Upper lobe of right lung (tissue), 1 donor: ENCODE results near the gene GPBAR1. TPM values are rescaled to one million over a fixed set of nuclear protein-coding genes. Genes with fewer than 3 reads are reported as not detected.
A peak's percentile ranks its signal among the peaks of the same experiment; 100 is the strongest.

Source experiments
- ATAC-seq: fragments of 200-7000 bp; cut with Tn5 transposase; one replicate; pipeline ENCODE4 v1.9.1; 2020; ENCODE audit warnings: mild to moderate bottlenecking, moderate library complexity
- DNase-seq: peaks from one replicate; pipeline ENCODE4 v3.0.0-alpha.2; 2020
- H3K27ac ChIP-seq: fragments of 200-600 bp; one replicate; pipeline ENCODE4 v1.8.0; 2022
- H3K27me3 ChIP-seq: fragments of 200-600 bp; one replicate; pipeline ENCODE4 v1.8.0; 2022; ENCODE audit warnings: mild to moderate bottlenecking
- H3K36me3 ChIP-seq: fragments of 200-600 bp; one replicate; pipeline ENCODE4 v1.8.0; 2022
- H3K4me1 ChIP-seq: fragments of 200-600 bp; one replicate; pipeline ENCODE4 v1.8.0; 2022
- H3K4me3 ChIP-seq: fragments of 200-600 bp; one replicate; pipeline ENCODE4 v1.8.0; 2022; ENCODE audit warnings: mild to moderate bottlenecking
- H3K9me3 ChIP-seq: fragments of 200-600 bp; one replicate; pipeline ENCODE4 v1.8.0; 2022
- CTCF ChIP-seq: fragments of 200-600 bp; IDR thresholded peaks from one replicate; pipeline ENCODE4 v1.8.0; 2022; ENCODE audit warnings: antibody characterized with exemption
- intact Hi-C: fragments of 100-400 bp; cut with DNase I; formaldehyde crosslinking; loops from one replicate; pipeline ENCODE4 v1.11.0; 2022
- total RNA-seq: library from RNA; stranded (reverse); fragmentation: NEBNext Ultra II Directional; extraction: Animal tissue kit (Norgen Biotek cat#: 25700); gene quantifications from one replicate; pipeline ENCODE4 v1.2.1, GENCODE V29; 2021
- donor health status: DM: no; HTN: yes; CAD: no; lungs with severe emphysema.

GPBAR1 gene
- total RNA-seq, 1 donor from 2014 or later: 2.6 TPM

- Histone ChIP-seq H3K4me3 (no peak overlapping the region), H3K27ac (peak overlapping the region; percentile 80), H3K4me1 (peaks cover 51% of the 10 kb centered on the region), H3K9me3 (no peaks in the 10 kb centered on the region), H3K27me3 (no peaks in the 10 kb centered on the region), H3K36me3 (peaks cover 72% of the 10 kb centered on the region)
- ATAC-seq: peak; percentile 34
- intact Hi-C loops: no loop called here
- no peak for DNase-seq
- no peak for TF ChIP-seq CTCF
Measured at GRCh38 chr2:218281449-218281848, 20.6 kb downstream of the GPBAR1 start.

GRCh38 chr2:218282173-218282991 lies 21.6 kb downstream of the GPBAR1 start:
- no peak for TF ChIP-seq CTCF
- Histone ChIP-seq H3K9me3 (no peaks in the 10 kb centered on the region), H3K4me1 (peaks cover 59% of the 10 kb centered on the region), H3K4me3 (no peak overlapping the region), H3K36me3 (peaks cover 63% of the 10 kb centered on the region), H3K27ac (peak overlapping the region; percentile 80), H3K27me3 (no peaks in the 10 kb centered on the region)
- peak; percentile 35 for ATAC-seq
- intact Hi-C loops: no loop called here
- DNase-seq: peak; percentile 79

- Histone ChIP-seq H3K4me1 (peaks cover 78% of the 10 kb centered on the region), H3K27ac (peak overlapping the region; percentile 60), H3K36me3 (peaks cover 44% of the 10 kb centered on the region), H3K9me3 (no peaks in the 10 kb centered on the region), H3K27me3 (no peaks in the 10 kb centered on the region), H3K4me3 (no peak overlapping the region)
- DNase-seq (no peak), ATAC-seq (peak; percentile 9)
- intact Hi-C loops: no loop called here
- no peak for TF ChIP-seq CTCF
Measured at GRCh38 chr2:218284106-218284811, 23.4 kb downstream of the GPBAR1 start.

- H3K36me3 ChIP-seq: peaks cover 31% of the 10 kb centered on the region
- TF ChIP-seq CTCF: no peak
- H3K27me3 ChIP-seq: no peaks in the 10 kb centered on the region
- DNase-seq (peak; percentile 84), ATAC-seq (peak; percentile 34)
- peaks cover 91% of the 10 kb centered on the region for H3K4me1 ChIP-seq
- intact Hi-C loops: no loop called here
- peak overlapping the region; percentile 89 for H3K27ac ChIP-seq
- H3K9me3 ChIP-seq: no peaks in the 10 kb centered on the region
- H3K4me3 ChIP-seq: peak overlapping the region; percentile 44
Measured at GRCh38 chr2:218285604-218286003, 24.8 kb downstream of the GPBAR1 start.

GRCh38 chr2:218286570-218287459 lies 26.0 kb downstream of the GPBAR1 start:
- Histone ChIP-seq H3K4me3 (peak overlapping the region; percentile 44), H3K9me3 (no peaks in the 10 kb centered on the region), H3K36me3 (peaks cover 19% of the 10 kb centered on the region), H3K27me3 (no peaks in the 10 kb centered on the region), H3K4me1 (peaks cover 95% of the 10 kb centered on the region), H3K27ac (peak overlapping the region; percentile 89)
- intact Hi-C loops: no loop called here
- DNase-seq (peak; percentile 89), ATAC-seq (peak; percentile 84)
- no peak for TF ChIP-seq CTCF
